H1 (cell line): Measurements from ENCODE around the gene ABHD12B. TPM values are rescaled to one million over a fixed set of nuclear protein-coding genes. Genes with fewer than 3 reads are reported as not detected.
A peak's percentile ranks its signal among the peaks of the same experiment; 100 is the strongest.

ENCODE experiments used
- CTCF ChIA-PET: fragments of 300-600 bp; sonication (Branson Sonifier 250); formaldehyde crosslinking; loops from one replicate; lab custom pipeline; 2021; ENCODE audit not compliant: partially characterized antibody; lab: Charles Lee
- POLR2A ChIA-PET: fragments of 300-600 bp; sonication (Branson Sonifier 250); formaldehyde crosslinking; loops from one replicate; lab custom pipeline; 2021; ENCODE audit warnings: inconsistent platforms; ENCODE audit not compliant: partially characterized antibody; lab: Charles Lee
- DNase-seq, 2 experiments: peaks; one replicate each; pipeline versions ENCODE4 v3.0.0 to v3.0.0-alpha.2; 2010 to 2022; ENCODE audit warnings: low spot score in 2 of 2, low read depth in 1 of 2, mixed read lengths in 1 of 2
- FAIRE-seq: peaks from 2 replicates; lab custom pipeline; 2011; peaks lifted over from hg19 to GRCh38; lab: Jason Lieb, UNC
- H2AFZ ChIP-seq: 2 replicates; pipeline ENCODE4 v1.8.1; 2012; ENCODE audit warnings: low read length, inconsistent platforms
- H2AK5ac ChIP-seq: 2 replicates; pipeline ENCODE4 v1.6.1; 2013; ENCODE audit warnings: low read depth, low read length
- H2BK120ac ChIP-seq: replicated peaks from 2 replicates; pipeline ENCODE3; 2013; ENCODE audit warnings: low read depth, low read length, inconsistent platforms
- H2BK12ac ChIP-seq: 2 replicates; pipeline ENCODE4 v1.6.1; 2013; ENCODE audit warnings: low read depth, low read length
- H2BK15ac ChIP-seq: 2 replicates; pipeline ENCODE4 v1.6.1; 2013; ENCODE audit warnings: low read length
- H2BK20ac ChIP-seq: 2 replicates; pipeline ENCODE4 v1.6.1; 2013; ENCODE audit warnings: low read length
- H2BK5ac ChIP-seq: 2 replicates; pipeline ENCODE4 v1.6.1; 2013; ENCODE audit warnings: low read depth, low read length
- H3K14ac ChIP-seq: 2 replicates; pipeline ENCODE4 v1.6.1; 2013; ENCODE audit warnings: inconsistent platforms; ENCODE audit not compliant: insufficient read length
- H3K18ac ChIP-seq: 2 replicates; pipeline ENCODE4 v1.6.1; 2013; ENCODE audit warnings: low read length; ENCODE audit errors: extremely low read depth
- H3K23ac ChIP-seq: 2 replicates; pipeline ENCODE4 v1.6.1; 2013; ENCODE audit warnings: inconsistent platforms; ENCODE audit not compliant: insufficient read length
- H3K23me2 ChIP-seq: 2 replicates; pipeline ENCODE4 v1.6.1; 2013; ENCODE audit warnings: low read depth, low read length
- H3K27ac ChIP-seq: 2 replicates; pipeline ENCODE4 v1.6.1; 2011; ENCODE audit warnings: low read depth, low read length, inconsistent platforms
- H3K27me3 ChIP-seq, 4 experiments: replicated peaks in 1 of 4; 1 replicate in 1 of 4; 2 replicates in 3 of 4; pipeline versions ENCODE4 v1.6.1 to v1.8.1; 2011 to 2013; ENCODE audit warnings: low read length in 3 of 4, mild to moderate bottlenecking in 3 of 4, inconsistent platforms in 2 of 4, mixed read lengths in 2 of 4, moderate library complexity in 1 of 4; ENCODE audit not compliant: control insufficient read depth in 3 of 4, insufficient read depth in 3 of 4; ENCODE audit errors: extremely low read depth in 1 of 4
- H3K36me3 ChIP-seq, 4 experiments: 2 replicates each; pipeline versions ENCODE4 v1.6.1 to v1.8.1; 2011 to 2013; ENCODE audit warnings: mild to moderate bottlenecking in 4 of 4, low read length in 3 of 4, moderate library complexity in 2 of 4, control low read depth in 1 of 4, inconsistent platforms in 1 of 4; ENCODE audit not compliant: insufficient read depth in 4 of 4, control insufficient read depth in 2 of 4
- H3K4ac ChIP-seq: replicated peaks from 2 replicates; pipeline ENCODE3; 2013; ENCODE audit warnings: low read length, low read depth, mixed read lengths, inconsistent platforms; ENCODE audit not compliant: insufficient read length
- H3K4me1 ChIP-seq, 4 experiments: replicated peaks in 1 of 4; 1 replicate in 1 of 4; 2 replicates in 3 of 4; pipeline versions ENCODE4 v1.6.1 to v1.8.1; 2011 to 2013; ENCODE audit warnings: low read length in 3 of 4, inconsistent platforms in 2 of 4, mixed read lengths in 1 of 4; ENCODE audit not compliant: insufficient read depth in 4 of 4, control insufficient read depth in 3 of 4
- H3K4me2 ChIP-seq, 2 experiments: 2 replicates each; pipeline versions ENCODE4 v1.6.1 to v1.8.1; 2011 to 2013; ENCODE audit warnings: low read depth in 2 of 2, low read length in 2 of 2, control low read depth in 1 of 2, inconsistent platforms in 1 of 2, mild to moderate bottlenecking in 1 of 2; ENCODE audit not compliant: insufficient read depth in 1 of 2
- H3K4me3 ChIP-seq, 4 experiments: fragments of 200-600, 300-600 bp in 1 of 4; sonication (generic), shearing (Covaris generic), sonication (Bioruptor Twin) in 1 of 4; 2 replicates each; pipeline versions ENCODE4 v1.5.1 to v1.8.1; 2011 to 2016; ENCODE audit warnings: low read length in 4 of 4, low read depth in 3 of 4, control low read depth in 2 of 4, inconsistent platforms in 2 of 4, mild to moderate bottlenecking in 2 of 4, mixed read lengths in 1 of 4, moderate library complexity in 1 of 4; ENCODE audit not compliant: insufficient read depth in 2 of 4; ENCODE audit errors: extremely low read depth in 1 of 4
- H3K56ac ChIP-seq: replicated peaks from 2 replicates; pipeline ENCODE3; 2013; ENCODE audit warnings: low read depth, mild to moderate bottlenecking, mixed read lengths, low read length, inconsistent platforms; ENCODE audit not compliant: insufficient read length
- H3K79me1 ChIP-seq: 2 replicates; pipeline ENCODE4 v1.6.1; 2013; ENCODE audit warnings: low read depth, low read length, control low read depth
- H3K79me2 ChIP-seq, 2 experiments: 2 replicates each; pipeline versions ENCODE4 v1.6.1 to v1.8.1; 2012 to 2013; ENCODE audit warnings: low read length in 2 of 2, mild to moderate bottlenecking in 2 of 2, inconsistent platforms in 1 of 2; ENCODE audit not compliant: insufficient read depth in 2 of 2, control insufficient read depth in 1 of 2
- H3K9ac ChIP-seq, 4 experiments: replicated peaks in 1 of 4; 1 replicate in 1 of 4; 2 replicates in 3 of 4; pipeline versions ENCODE4 v1.6.1 to v1.8.1; 2011 to 2013; ENCODE audit warnings: low read depth in 3 of 4, low read length in 3 of 4, control low read depth in 2 of 4, mild to moderate bottlenecking in 2 of 4, moderate library complexity in 2 of 4, inconsistent platforms in 1 of 4; ENCODE audit errors: extremely low read depth in 1 of 4
- H3K9me3 ChIP-seq, 2 experiments: 2 replicates each; pipeline versions ENCODE4 v1.6.1 to v1.8.1; 2012 to 2013; ENCODE audit warnings: mild to moderate bottlenecking in 2 of 2, moderate library complexity in 2 of 2, control low read depth in 1 of 2, inconsistent platforms in 1 of 2, low read depth in 1 of 2, low read length in 1 of 2, mixed read lengths in 1 of 2; ENCODE audit not compliant: insufficient read depth in 2 of 2
- H4K20me1 ChIP-seq, 2 experiments: replicated peaks in 1 of 2; 2 replicates each; pipeline versions ENCODE3 to v1.8.1; 2011 to 2013; ENCODE audit warnings: inconsistent platforms in 2 of 2, low read length in 2 of 2, mild to moderate bottlenecking in 1 of 2; ENCODE audit not compliant: insufficient read depth in 2 of 2, control insufficient read depth in 1 of 2
- H4K5ac ChIP-seq: 2 replicates; pipeline ENCODE4 v1.6.1; 2013; ENCODE audit warnings: low read length, low read depth, mixed read lengths, inconsistent platforms; ENCODE audit not compliant: insufficient read length
- H4K8ac ChIP-seq: 2 replicates; pipeline ENCODE4 v1.8.0; 2013; ENCODE audit warnings: mild to moderate bottlenecking, moderate library complexity, low read length, inconsistent platforms; ENCODE audit not compliant: insufficient read depth; ENCODE audit errors: extremely low read depth
- H4K91ac ChIP-seq: replicated peaks from 2 replicates; pipeline ENCODE3; 2013; ENCODE audit warnings: low read length, mixed read lengths, inconsistent platforms; ENCODE audit not compliant: insufficient read length
- EZH2 ChIP-seq: fragments of 200-600 bp; sonication (generic); IDR thresholded peaks from 2 replicates; pipeline ENCODE4 v1.7.1; 2012; ENCODE audit warnings: low read depth, mild to moderate bottlenecking, moderate library complexity, low read length, inconsistent platforms; ENCODE audit not compliant: severe bottlenecking
- NRF1 ChIP-seq: IDR thresholded peaks from 2 replicates; pipeline ENCODE4 v1.6.1; 2011; ENCODE audit warnings: mild to moderate bottlenecking, low read depth, low read length, improper control_type of control experiment
- SAP30 ChIP-seq: fragments of 300-600 bp; sonication (generic); IDR thresholded peaks from 2 replicates; pipeline ENCODE4 v1.7.1; 2012; ENCODE audit warnings: low read length, moderate library complexity, mild to moderate bottlenecking, inconsistent platforms; ENCODE audit not compliant: insufficient read depth, insufficient replicate concordance
- SUZ12 ChIP-seq: fragments of 200-600 bp; sonication (generic); IDR thresholded peaks from 2 replicates; pipeline ENCODE4 v1.6.1; 2012; ENCODE audit warnings: mild to moderate bottlenecking, inconsistent platforms, low read length, moderate library complexity, mixed read lengths
- TEAD4 ChIP-seq: IDR thresholded peaks from 2 replicates; pipeline ENCODE4 v1.6.1; 2012; ENCODE audit warnings: low read depth, low read length, inconsistent platforms, mixed read lengths
- WGBS, 2 experiments: shearing (Covaris generic) in 1 of 2; methylation state at CpG; one replicate each; pipeline versions ENCODE4 v1.1.6 to v1.1.7; 2013 to 2015; ENCODE audit warnings: low lambda C conversion rate in 2 of 2, mixed read lengths in 2 of 2, inconsistent platforms in 1 of 2, low coverage in 1 of 2, missing lambda C conversion rate in 1 of 2; ENCODE audit not compliant: insufficient replicate concordance in 2 of 2, insufficient coverage in 1 of 2, insufficient read length in 1 of 2; ENCODE audit errors: extremely low coverage in 1 of 2, missing lambda C conversion rate in 1 of 2; 5-methylcytosine and 5-hydroxymethylcytosine counted together
- polyA plus RNA-seq, 7 experiments: library from polyadenylated mRNA; depleted of rRNA in 3 of 7; stranded (reverse) in 5 of 7; unstranded in 2 of 7; fragments of >200 nt in 5 of 7; fragments of 200-250 nt in 2 of 7; gene quantifications; 1 replicate in 5 of 7; 2 replicates in 1 of 7; 4 replicates in 1 of 7; pipeline versions ENCODE4 v1.2.1 to v1.2.3, GENCODE V29; 2011 to 2013; ENCODE audit warnings: missing spikeins in 2 of 7, mixed read lengths in 2 of 7
- total RNA-seq: library from RNA; stranded (reverse); fragmentation: NEBNext Ultra II Directional; extraction: Animal tissue kit (Norgen Biotek cat#: 25700); gene quantifications from 2 replicates; pipeline ENCODE4 v1.2.1, GENCODE V29; 2021

The ABHD12B gene
- total and polyA plus RNA-seq, 2 of the 8 experiments (the other 6 are each of a cell fraction or from before 2014, with no cell fraction given): 4.0 to 102 TPM

DNA sequence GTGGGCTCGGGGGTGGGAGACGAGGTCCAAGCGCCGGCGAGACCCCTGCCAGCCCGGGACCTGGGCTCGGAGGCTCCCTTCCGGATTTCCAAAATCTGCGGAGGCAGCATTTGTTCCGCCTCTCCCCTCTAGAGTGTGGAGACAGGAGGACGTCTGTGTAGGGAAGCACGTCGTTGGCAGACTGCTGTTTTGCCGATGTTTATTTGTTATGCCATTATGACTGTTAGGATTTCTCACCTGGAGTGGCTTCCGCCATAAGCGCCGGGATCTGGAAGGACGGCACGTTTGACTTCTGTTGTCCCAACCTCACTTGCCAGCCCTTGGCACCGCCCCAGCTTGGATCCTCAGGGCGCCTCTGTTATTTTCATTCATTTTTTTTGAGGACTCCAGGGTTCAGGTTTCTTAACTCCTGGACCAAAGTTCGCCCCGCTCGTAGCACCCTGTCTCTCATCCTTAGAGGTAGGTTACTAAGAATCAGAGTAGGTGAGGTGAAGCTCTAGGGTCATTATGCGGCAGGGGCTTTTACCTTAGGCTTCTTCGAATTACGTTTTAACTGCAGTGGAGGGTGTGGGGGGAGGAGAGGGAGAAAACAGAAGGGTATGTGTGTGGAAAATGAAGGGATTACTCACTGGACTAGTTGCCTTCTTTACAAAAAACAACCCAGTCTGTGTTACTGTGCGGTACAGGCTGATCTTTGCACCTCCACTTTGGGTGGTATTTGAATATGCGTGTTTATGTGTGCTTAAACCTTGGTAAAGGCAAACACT, 73.0 kb downstream of the ABHD12B start:
- H3K18ac ChIP-seq: peak overlapping the region; percentile 81
- H4K8ac ChIP-seq: no peak overlapping the region; the same call in 1 of the 2 replicates
- H3K56ac ChIP-seq: peak overlapping the region; percentile 54
- no peak overlapping the region for H3K14ac ChIP-seq
- peak overlapping the region; percentile 10 for H2BK120ac ChIP-seq
- peak overlapping the region; percentile 66; the same call in 1 of the 2 replicates for H2BK5ac ChIP-seq
- peak overlapping the region; percentile 52 for H4K91ac ChIP-seq
- H3K27me3 ChIP-seq: 0 out of 7 replicates have a peak, but pooled peaks cover 0 to 2% (median 0%) of the 10 kb centered on the region in 4 experiments
- H3K9me3 ChIP-seq: peaks cover 0 to 2% of the 10 kb centered on the region in 2 experiments; a peak in 1 of 4 replicates
- no peak overlapping the region for H2BK15ac ChIP-seq
- H2BK20ac ChIP-seq: no peak overlapping the region
- ChIA-PET POLR2A (interaction anchor here (0.7 to 1.9 kb wide), 6 partner anchors 9 to 162 kb away, joined by 3 to 7 read pairs (median 4); no protein-coding TSS in a partner anchor), CTCF (interaction anchor here (1.2 to 1.3 kb wide), 2 partner anchors 9 to 83 kb away, joined by 3 to 4 read pairs; no protein-coding TSS in a partner anchor)
- peak overlapping the region in 3 of 4 experiments; percentile 14 to 66 (median 15); a peak in 5 of 7 replicates for H3K9ac ChIP-seq
- DNase-seq: no peak
- TF ChIP-seq NRF1 (no peak), TEAD4 (no peak), SAP30 (peak; percentile 85), SUZ12 (no peak), EZH2 (peak; percentile 14)
- H4K20me1 ChIP-seq: no peaks in the 10 kb centered on the region
- no peak overlapping the region for H2BK12ac ChIP-seq
- no peaks in the 10 kb centered on the region for H3K79me2 ChIP-seq
- H3K4me1 ChIP-seq: peaks cover 0 to 4% (median 1%) of the 10 kb centered on the region in 4 experiments; a peak in 4 of 7 replicates
- 13% methylated on average over 24 of the region's 29 CpGs; no CpG with 5 or more reads in 1 of the 2 experiments for WGBS, 2 experiments
- peak overlapping the region; percentile 53 to 89 (median 78) for H3K4me3 ChIP-seq
- H2AFZ ChIP-seq: peak overlapping the region; percentile 92
- H3K79me1 ChIP-seq: peaks cover 2% of the 10 kb centered on the region; the same call in 1 of the 2 replicates
- no peak overlapping the region for H2AK5ac ChIP-seq
- no peak overlapping the region for H3K27ac ChIP-seq
- H3K4me2 ChIP-seq: peak overlapping the region; percentile 97 to 98
- no peak overlapping the region for H3K23ac ChIP-seq
- no peak for FAIRE-seq
- no peak overlapping the region for H3K4ac ChIP-seq
- peaks cover 18% of the 10 kb centered on the region for H3K23me2 ChIP-seq
- H3K36me3 ChIP-seq: no peaks in the 10 kb centered on the region; a peak in 1 of 8 replicates
- no peak overlapping the region for H4K5ac ChIP-seq
